ENCODE measurements around the gene PACSIN3.

The PACSIN3 gene

DNA sequence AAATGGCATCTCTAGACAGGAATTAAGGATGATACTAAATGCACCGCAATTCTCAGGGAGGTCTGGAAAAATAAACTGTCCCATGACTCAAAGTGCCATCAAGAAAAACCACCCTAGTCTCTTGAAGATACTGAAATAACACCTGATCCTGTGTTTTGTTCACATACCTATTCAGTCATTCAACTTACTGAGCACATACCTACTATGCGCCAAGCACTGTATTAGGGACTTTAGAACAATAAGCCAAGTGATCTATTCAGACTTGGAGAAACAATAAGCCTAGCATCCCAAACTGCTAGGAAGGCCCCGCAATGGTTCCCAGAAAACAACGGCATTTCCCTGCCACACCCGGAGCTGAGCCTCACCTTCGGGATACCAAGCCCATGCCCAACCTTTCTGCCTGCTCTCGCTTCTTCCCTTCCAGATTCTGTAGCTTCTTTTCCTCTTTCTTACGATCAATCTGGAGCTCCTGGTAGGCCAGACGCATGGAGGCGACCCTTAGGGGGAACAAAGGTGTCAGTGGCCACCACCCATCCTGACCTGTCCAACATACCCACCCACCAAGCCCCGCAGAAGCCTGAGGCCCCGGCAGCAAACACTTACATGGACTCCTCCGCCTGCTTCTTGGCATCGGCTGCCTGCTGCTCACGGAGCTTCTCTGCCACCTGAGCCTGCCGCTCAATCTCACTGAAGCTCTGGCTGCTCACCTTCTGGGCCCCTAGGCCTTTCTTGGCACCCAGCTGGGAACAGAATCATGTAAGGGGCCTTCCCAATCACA, 15.0 kb downstream of the PACSIN3 start:
- Histone ChIP-seq H3K27ac (ENCODE audit: low read length) (no peak overlapping the region), H3K36me3 (ENCODE audit: control insufficient read depth, low read depth, low read length) (peaks cover 70% of the 10 kb centered on the region), H3K9ac (ENCODE audit: low read length) (no peak overlapping the region)

DNA sequence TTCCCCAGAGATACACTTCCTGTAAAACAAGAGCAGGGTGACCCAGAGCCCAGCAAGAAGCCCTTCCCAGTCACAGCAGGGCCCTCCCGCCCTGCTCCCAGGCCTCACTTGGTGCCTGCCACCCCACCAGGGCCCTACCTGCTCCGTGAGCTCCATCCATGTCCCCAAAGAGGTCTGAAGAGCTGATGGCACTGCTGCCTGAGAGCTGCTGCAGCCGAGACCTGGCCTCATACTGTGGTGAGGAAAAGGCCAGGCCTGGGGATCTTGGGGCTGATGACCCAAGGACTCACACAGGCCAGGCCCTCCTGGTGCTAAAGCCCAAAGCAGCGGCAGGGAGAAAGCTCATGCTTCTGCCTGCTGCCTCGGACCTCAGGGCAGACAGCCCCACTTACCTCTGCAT, 19.9 kb downstream of the PACSIN3 start:
- Histone ChIP-seq H3K9ac (ENCODE audit: low read length) (no peak overlapping the region), H3K4me1 (ENCODE audit: control insufficient read depth, low read depth, low read length) (no peaks in the 10 kb centered on the region), H3K36me3 (ENCODE audit: control insufficient read depth, low read depth, low read length) (peaks cover 56% of the 10 kb centered on the region), H3K9me3 (ENCODE audit: control insufficient read depth, low read depth, low read length) (no peaks in the 10 kb centered on the region), H3K4me3 (ENCODE audit: low read length) (no peak overlapping the region), H3K27ac (ENCODE audit: low read length) (no peak overlapping the region), H3K27me3 (ENCODE audit: control insufficient read depth, insufficient read depth, low read length) (no peaks in the 10 kb centered on the region)

More for the DNA sequence above, 15.0 kb downstream of the PACSIN3 start:
- H3K4me1 ChIP-seq (ENCODE audit: control insufficient read depth, low read depth, low read length): peaks cover 4% of the 10 kb centered on the region
- no peak overlapping the region for H3K4me3 ChIP-seq (ENCODE audit: low read length)
- no peaks in the 10 kb centered on the region for H3K9me3 ChIP-seq (ENCODE audit: control insufficient read depth, low read depth, low read length)
- no peaks in the 10 kb centered on the region for H3K27me3 ChIP-seq (ENCODE audit: control insufficient read depth, insufficient read depth, low read length)

DNA sequence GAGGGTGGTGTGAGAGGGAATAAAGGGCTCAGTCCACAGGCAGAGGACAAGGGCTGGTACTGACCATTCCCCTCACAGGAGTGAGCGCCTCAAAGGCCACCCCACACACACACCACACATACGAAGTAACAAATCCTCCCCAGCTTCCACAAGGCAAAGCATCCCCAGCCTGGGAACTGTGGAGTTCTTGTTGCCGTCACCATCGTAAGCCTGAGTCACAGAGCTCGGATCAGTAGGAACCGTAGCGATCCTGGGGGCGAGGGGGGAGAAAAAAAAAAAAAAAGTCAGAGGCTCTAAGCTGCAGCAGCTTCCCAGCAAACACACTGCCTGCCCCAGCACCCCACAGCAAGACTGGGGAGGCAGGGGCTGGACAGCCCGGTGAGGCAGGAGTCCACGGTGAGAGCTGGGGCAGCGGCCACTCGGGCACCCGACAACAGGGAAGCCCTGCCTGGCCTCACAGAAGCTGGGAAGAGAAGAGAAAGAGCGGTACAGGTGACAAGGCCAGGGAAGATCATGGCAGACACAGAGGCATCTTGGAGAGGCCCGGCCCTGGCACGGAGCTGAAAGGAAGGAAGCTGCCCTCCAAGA, 20.9 kb downstream of the PACSIN3 start:
- peaks cover 47% of the 10 kb centered on the region for H3K36me3 ChIP-seq (ENCODE audit: control insufficient read depth, low read depth, low read length)
- no peak overlapping the region for H3K27ac ChIP-seq (ENCODE audit: low read length)

DNA sequence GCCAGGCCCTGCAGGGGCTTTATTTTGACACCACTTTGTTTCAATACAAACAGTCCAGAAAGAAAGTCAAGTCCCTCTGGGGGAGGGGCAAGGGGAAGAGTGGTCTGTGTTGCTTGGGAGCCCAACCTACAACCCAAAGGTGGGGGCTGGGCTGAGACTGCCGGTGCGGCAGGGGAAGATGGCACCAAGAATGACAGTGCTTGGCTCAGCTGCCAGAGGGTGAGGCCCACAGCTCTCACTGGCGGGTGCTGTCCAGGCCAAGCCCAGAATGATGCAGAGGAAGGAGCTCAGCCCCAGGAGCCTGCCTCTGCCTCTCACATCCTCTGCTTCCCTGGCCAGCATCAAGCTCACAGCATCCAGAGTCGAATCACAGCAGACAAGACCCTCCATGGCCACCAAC, 21.9 kb downstream of the PACSIN3 start:
- Histone ChIP-seq H3K36me3 (ENCODE audit: control insufficient read depth, low read depth, low read length) (peaks cover 40% of the 10 kb centered on the region), H3K4me3 (ENCODE audit: low read length) (no peak overlapping the region), H3K27ac (ENCODE audit: low read length) (no peak overlapping the region), H3K9ac (ENCODE audit: low read length) (no peak overlapping the region), H3K27me3 (ENCODE audit: control insufficient read depth, insufficient read depth, low read length) (no peaks in the 10 kb centered on the region), H3K4me1 (ENCODE audit: control insufficient read depth, low read depth, low read length) (no peaks in the 10 kb centered on the region), H3K9me3 (ENCODE audit: control insufficient read depth, low read depth, low read length) (no peaks in the 10 kb centered on the region)

More for the DNA sequence above, 20.9 kb downstream of the PACSIN3 start:
- no peaks in the 10 kb centered on the region for H3K4me1 ChIP-seq (ENCODE audit: control insufficient read depth, low read depth, low read length)
- no peak overlapping the region for H3K9ac ChIP-seq (ENCODE audit: low read length)
- no peaks in the 10 kb centered on the region for H3K27me3 ChIP-seq (ENCODE audit: control insufficient read depth, insufficient read depth, low read length)
- no peak overlapping the region for H3K4me3 ChIP-seq (ENCODE audit: low read length)
- H3K9me3 ChIP-seq (ENCODE audit: control insufficient read depth, low read depth, low read length): no peaks in the 10 kb centered on the region

DNA sequence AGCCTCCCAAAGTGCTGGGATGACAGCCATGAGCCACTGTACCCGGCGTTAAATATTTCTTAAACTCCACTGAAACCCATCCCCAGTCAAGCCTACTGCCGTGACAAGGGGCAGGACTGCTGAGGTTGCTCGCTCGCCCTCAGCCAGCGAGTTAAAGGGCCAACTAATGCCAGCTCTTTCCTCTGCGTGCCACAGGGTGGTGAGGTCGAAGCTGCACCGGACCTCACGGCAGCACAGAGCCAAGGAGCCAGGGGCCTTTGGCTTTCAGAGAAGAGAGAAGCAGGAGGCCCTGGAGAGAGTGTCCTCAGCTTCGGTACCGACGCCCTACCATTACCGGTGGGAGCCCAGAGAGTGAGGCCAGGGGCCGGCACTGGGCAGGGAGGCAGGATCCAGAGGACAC, 22.3 kb downstream of the PACSIN3 start:
- no peaks in the 10 kb centered on the region for H3K9me3 ChIP-seq (ENCODE audit: control insufficient read depth, low read depth, low read length)
- no peak overlapping the region for H3K9ac ChIP-seq (ENCODE audit: low read length)
- H3K36me3 ChIP-seq (ENCODE audit: control insufficient read depth, low read depth, low read length): peaks cover 37% of the 10 kb centered on the region
- H3K27ac ChIP-seq (ENCODE audit: low read length): no peak overlapping the region
- no peaks in the 10 kb centered on the region for H3K4me1 ChIP-seq (ENCODE audit: control insufficient read depth, low read depth, low read length)
- no peak overlapping the region for H3K4me3 ChIP-seq (ENCODE audit: low read length)
- no peaks in the 10 kb centered on the region for H3K27me3 ChIP-seq (ENCODE audit: control insufficient read depth, insufficient read depth, low read length)

DNA sequence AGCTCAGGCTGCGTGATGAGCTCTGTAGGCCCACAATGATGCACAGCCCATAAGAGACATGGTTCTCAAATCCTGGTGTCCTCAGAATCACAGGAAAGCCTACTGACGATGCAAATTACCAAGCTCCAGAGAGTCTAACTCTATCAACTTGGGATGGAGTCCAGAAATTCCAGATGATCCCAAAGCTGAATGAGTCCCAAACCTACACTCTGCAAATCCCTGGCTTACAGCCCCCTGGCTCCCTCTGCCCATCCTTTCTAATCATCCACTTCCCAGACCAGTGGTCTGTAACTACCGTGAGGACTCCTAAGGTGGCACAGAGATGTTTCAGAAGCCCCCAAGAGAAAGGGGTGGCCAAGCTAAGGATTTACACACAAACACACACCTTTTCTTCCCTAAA, 23.0 kb downstream of the PACSIN3 start:
- Histone ChIP-seq H3K27me3 (ENCODE audit: control insufficient read depth, insufficient read depth, low read length) (no peaks in the 10 kb centered on the region), H3K9me3 (ENCODE audit: control insufficient read depth, low read depth, low read length) (no peaks in the 10 kb centered on the region), H3K36me3 (ENCODE audit: control insufficient read depth, low read depth, low read length) (peaks cover 37% of the 10 kb centered on the region), H3K27ac (ENCODE audit: low read length) (no peak overlapping the region), H3K4me1 (ENCODE audit: control insufficient read depth, low read depth, low read length) (no peaks in the 10 kb centered on the region), H3K4me3 (ENCODE audit: low read length) (no peak overlapping the region), H3K9ac (ENCODE audit: low read length) (no peak overlapping the region)

DNA sequence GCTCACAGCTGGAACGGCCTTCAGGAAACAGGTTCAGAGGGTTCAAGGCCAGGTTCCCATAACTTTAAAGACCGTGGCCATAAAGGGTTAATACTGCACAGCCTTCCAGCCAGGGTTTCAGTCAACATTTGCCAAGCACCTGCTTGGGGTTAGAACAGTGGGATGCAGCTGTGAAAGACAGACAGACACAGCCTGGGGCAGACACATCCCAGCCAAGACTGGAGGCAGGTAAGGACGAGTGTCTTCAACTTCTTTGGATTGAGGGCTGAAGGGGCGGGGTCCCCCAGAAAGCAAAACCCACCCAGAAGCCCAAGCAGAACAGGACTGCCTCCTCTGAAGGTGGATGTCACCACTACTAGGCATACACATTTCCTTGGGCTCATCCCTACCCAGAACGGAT, 23.8 kb downstream of the PACSIN3 start:
- Histone ChIP-seq H3K9ac (ENCODE audit: low read length) (no peak overlapping the region), H3K27me3 (ENCODE audit: control insufficient read depth, insufficient read depth, low read length) (no peaks in the 10 kb centered on the region), H3K9me3 (ENCODE audit: control insufficient read depth, low read depth, low read length) (no peaks in the 10 kb centered on the region), H3K27ac (ENCODE audit: low read length) (no peak overlapping the region), H3K4me3 (ENCODE audit: low read length) (no peak overlapping the region), H3K36me3 (ENCODE audit: control insufficient read depth, low read depth, low read length) (peaks cover 29% of the 10 kb centered on the region), H3K4me1 (ENCODE audit: control insufficient read depth, low read depth, low read length) (no peaks in the 10 kb centered on the region)

DNA sequence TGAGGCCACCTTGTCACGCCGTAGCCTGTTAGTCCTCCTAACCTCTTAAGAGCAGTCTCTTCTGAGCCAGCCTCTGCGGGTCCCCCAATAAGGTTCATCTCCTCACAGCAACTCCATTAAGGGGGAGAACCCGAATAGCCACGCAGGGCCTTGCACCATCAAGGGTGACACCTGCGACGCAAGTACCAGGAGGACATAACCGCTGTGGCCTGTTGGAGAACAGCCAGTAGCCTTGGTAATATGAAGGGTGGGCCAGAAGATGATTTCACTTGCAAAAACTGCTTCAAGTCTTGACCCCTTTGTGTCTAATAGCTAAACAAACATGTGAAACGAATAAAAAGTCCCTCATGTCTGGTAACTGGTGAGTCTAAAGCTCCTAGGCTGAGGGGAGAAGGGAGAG, 24.3 kb downstream of the PACSIN3 start:
- Histone ChIP-seq H3K36me3 (ENCODE audit: control insufficient read depth, low read depth, low read length) (peaks cover 24% of the 10 kb centered on the region), H3K27ac (ENCODE audit: low read length) (no peak overlapping the region), H3K27me3 (ENCODE audit: control insufficient read depth, insufficient read depth, low read length) (no peaks in the 10 kb centered on the region), H3K9me3 (ENCODE audit: control insufficient read depth, low read depth, low read length) (no peaks in the 10 kb centered on the region), H3K4me1 (ENCODE audit: control insufficient read depth, low read depth, low read length) (no peaks in the 10 kb centered on the region), H3K4me3 (ENCODE audit: low read length) (no peak overlapping the region), H3K9ac (ENCODE audit: low read length) (no peak overlapping the region)

DNA sequence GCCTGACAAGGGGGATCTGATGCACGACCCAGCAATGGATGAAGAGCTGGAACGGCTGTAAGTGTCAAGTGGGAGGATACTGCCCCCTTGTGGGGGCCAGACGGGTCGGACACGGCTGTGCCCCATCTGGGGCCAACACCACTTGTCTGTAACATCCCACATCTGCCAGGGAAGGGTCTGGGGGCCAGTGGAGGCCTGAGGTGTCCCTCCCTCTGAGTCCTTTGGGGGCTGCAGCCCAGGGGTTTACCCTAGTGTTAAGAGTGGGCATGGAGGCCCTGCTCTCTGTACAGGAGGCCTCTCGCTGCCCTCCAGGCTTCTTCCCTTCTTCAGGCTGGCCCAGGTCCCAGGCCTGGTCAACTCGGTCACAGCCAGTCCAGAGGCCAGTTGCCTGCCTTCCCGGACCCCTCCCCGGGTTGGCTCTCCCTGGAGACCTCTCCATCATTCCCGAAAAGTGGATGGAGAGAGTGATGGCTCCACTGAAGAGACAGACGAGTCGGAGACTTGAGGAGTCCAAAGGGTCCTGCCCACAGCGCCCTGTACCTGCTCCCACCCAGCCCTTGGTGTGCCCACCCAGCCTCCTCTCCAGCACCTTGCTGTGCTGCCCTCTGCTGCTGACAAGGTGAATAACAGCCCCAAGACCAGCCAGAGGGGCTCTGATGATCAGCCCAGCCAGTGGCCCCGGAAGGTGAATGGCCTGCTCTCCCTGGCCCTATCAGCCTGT, 24.9 kb downstream of the PACSIN3 start:
- Histone ChIP-seq H3K9me3 (ENCODE audit: control insufficient read depth, low read depth, low read length) (no peaks in the 10 kb centered on the region), H3K9ac (ENCODE audit: low read length) (no peak overlapping the region), H3K4me3 (ENCODE audit: low read length) (no peak overlapping the region), H3K36me3 (ENCODE audit: control insufficient read depth, low read depth, low read length) (peaks cover 18% of the 10 kb centered on the region), H3K4me1 (ENCODE audit: control insufficient read depth, low read depth, low read length) (no peaks in the 10 kb centered on the region), H3K27me3 (ENCODE audit: control insufficient read depth, insufficient read depth, low read length) (no peaks in the 10 kb centered on the region), H3K27ac (ENCODE audit: low read length) (no peak overlapping the region)

DNA sequence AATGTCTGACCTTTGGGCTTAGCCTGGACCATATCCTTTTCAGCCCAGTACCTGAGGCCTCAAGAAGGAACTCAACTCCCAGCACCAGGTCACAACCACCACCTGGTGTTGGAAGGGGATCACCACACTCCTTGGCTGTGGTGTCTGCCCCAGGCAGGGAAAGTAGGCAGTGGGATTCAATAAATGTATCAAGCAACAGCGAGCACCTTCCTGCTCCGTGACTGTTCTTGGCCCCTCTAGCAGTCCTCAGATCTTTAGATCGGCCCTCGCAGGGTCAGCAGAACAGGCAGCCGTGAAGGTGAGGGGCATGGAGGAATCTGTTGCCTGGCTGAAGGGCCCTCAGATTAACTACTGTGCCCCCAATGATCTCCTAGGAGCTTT, 25.5 kb downstream of the PACSIN3 start:
- Histone ChIP-seq H3K27ac (ENCODE audit: low read length) (no peak overlapping the region), H3K4me3 (ENCODE audit: low read length) (no peak overlapping the region), H3K4me1 (ENCODE audit: control insufficient read depth, low read depth, low read length) (no peaks in the 10 kb centered on the region), H3K27me3 (ENCODE audit: control insufficient read depth, insufficient read depth, low read length) (no peaks in the 10 kb centered on the region), H3K9me3 (ENCODE audit: control insufficient read depth, low read depth, low read length) (no peaks in the 10 kb centered on the region), H3K36me3 (ENCODE audit: control insufficient read depth, low read depth, low read length) (peaks cover 12% of the 10 kb centered on the region), H3K9ac (ENCODE audit: low read length) (no peak overlapping the region)

DNA sequence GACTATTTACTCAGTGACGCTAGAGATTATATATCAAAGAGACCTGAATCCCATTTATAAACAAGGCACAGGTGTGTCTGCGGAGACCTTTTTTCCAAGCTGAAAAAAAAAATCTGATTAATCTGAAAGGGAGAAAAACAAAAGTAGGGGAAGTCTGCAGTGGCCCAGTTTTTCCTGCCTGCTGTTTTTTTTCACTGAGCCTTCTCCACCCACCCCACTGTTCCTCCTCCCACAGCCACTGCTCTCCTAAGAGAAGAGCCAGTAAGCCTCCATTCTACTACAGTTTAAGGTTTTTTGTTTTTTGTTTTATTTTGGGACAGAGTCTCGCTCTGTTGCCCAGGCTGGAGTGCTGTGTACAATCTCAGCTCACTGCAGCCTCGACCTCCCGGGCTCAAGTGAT, 28.0 kb downstream of the PACSIN3 start:
- H3K4me3 ChIP-seq (ENCODE audit: low read length): no peak overlapping the region
- peaks cover 4% of the 10 kb centered on the region for H3K4me1 ChIP-seq (ENCODE audit: control insufficient read depth, low read depth, low read length)
- no peak overlapping the region for H3K9ac ChIP-seq (ENCODE audit: low read length)
- no peak overlapping the region for H3K27ac ChIP-seq (ENCODE audit: low read length)
- H3K27me3 ChIP-seq (ENCODE audit: control insufficient read depth, insufficient read depth, low read length): no peaks in the 10 kb centered on the region
- no peaks in the 10 kb centered on the region for H3K36me3 ChIP-seq (ENCODE audit: control insufficient read depth, low read depth, low read length)
- H3K9me3 ChIP-seq (ENCODE audit: control insufficient read depth, low read depth, low read length): no peaks in the 10 kb centered on the region
